GM18861 (cell line): ENCODE data around the gene ZFAND3.

ENCODE experiments used
- ATAC-seq: cut with Tn5 transposase; IDR thresholded peaks from one replicate; pipeline ENCODE4 v1.9.1; 2021; ENCODE audit not compliant: unreplicated experiment

The ZFAND3 gene

DNA sequence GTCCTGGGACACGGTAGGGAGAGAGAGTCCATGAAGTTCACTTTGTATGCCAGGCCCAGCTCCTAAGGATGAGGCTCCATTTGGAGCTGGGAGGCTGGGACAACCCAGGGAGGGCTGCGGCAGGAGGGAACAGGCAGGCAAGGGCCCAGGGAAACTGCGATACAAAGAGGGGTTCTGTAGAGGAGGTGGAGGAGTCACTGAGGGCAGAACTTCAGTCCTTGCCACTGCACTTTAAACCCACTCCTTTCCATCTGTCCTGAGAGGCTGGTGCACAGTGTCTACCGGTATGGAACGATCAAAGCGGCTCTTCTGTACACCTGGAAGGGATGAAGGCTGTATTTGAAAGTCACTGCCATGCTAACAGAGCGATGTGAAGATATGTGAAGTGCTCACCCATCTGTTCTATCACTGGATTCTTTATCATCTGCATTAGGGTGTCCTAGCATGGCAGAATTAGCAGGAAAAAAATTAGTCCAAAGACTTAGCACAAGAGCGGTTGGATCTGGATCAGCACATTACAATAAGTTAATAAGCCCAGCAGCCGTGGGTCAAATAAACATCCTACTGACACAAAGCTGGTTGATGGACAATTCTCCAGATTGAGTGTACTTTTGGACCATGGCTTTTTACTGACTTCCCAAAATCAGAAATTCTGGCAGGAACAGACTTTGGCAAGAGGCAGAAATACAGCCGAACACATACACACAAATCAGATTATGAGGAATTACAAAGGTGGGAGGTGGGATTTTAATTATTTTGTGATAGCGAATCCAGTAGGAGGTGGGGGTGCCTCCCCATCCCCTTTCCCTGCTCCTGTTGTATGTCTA, 20.9 kb upstream of the ZFAND3 start:
- ATAC-seq: no peak

DNA sequence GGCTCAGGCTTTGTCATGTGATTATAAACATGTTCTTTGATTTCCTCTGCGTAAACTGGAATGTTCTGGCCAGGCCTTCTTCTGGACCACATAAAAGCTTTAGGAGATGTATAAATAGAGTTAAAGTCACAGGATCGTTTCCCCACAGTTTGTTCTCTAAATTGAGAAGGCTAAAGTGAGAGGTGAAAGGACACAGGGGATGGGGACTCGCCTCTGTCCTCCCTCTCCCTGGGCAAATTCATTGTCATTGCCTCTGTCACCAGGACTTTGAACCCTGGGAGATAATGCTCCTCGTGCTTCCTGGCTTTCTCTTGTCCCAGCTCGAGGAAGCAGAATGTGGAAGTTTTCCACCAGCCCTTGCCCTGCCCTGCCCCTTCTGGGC, 20.3 kb upstream of the ZFAND3 start:
- no peak for ATAC-seq

DNA sequence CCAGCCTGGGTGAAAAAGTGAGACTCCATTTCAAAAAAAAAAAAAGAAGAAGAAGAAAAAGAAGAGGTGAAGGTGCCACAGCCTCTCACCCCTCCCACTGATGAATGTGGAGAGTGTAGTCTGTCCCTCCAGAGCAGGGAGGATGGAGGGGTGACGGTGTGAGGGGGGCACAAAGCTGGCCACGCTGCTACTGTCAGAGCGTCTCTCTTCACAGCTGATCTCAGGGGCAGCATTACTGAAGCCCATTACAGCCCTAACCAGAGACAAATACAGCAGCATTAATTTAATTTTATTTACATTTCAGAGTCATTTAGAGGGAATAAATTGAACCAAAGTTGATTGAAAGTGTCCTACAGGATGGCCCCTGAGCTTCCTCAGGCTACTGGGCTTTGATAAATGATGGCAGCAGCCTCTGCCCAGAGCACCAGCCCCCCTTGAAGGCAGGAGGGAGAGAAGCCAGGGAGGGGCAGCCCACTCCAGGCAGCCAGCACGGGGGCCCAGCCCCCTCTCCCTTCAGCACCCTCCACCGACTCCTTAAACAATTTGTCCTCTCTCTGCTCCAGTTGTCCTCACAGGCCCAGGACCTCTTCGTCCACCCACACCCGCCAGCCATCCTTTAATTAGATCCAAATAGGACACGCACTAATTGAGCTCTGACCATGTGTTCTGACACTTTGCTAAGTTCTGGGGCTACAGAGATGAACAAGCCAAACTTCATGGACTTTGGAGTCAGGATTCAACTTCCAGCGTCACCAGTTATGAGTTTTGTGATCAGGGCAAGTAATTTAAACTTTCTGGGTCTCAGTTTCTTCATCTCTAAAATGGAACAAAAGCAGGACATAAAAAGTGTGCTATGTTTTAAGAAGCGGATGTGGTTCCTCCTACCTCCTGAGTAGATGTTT, 18.6 kb upstream of the ZFAND3 start:
- ATAC-seq: no peak

DNA sequence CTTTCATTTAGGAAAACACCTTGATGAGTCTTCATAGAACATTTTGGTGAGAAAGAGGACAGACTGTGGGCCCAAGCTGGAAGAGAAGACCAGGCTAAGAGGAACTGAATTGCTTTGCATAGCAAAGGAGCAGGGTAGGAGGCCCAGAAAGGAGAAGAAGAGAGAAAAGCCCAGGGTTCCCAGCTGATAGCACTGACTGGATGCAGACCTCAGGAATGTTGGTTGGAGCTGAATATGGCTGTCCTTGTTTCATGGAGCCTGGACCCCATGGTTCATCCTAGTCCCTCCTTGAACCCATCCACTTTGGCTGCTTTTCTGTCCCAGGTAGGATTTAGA, 18.0 kb upstream of the ZFAND3 start:
- no peak for ATAC-seq

DNA sequence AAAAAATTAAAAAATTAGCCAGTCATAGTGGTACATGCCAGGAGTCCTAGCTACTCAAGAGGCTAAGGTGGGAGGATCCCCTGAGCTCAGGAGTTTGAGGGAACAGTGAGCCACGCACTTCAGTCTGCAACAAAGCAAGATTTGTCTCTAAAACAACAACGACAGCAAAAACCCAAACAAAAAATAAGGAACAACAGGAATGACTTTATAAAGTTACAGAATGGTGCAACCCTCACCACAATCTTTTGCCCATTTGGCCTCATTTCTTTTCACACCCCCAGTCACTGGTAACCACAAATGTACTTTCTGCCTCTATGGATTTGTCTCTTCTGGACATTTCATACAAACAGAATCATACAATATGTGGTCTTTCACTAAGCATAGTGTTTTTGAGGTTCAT, 16.7 kb upstream of the ZFAND3 start:
- no peak for ATAC-seq

DNA sequence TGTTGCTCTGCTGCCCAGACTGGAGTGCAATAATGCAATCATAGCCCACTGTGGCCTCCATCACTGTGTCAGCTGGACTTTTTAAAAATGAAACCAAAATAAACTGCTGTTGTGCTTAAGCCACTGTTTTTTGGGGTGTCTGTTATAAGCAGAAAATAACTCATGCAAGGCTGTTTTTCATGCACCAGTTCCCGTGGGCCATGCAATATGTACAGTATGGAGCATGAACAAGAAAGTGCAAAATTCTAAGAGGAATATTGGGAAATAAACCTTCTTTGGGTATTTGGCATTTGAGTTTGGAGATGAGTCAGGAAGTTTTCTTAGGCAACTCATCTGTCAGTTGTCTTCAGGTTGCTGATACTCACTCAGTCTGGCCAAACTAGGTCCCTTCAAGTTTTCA, 14.9 kb upstream of the ZFAND3 start:
- no peak for ATAC-seq

DNA sequence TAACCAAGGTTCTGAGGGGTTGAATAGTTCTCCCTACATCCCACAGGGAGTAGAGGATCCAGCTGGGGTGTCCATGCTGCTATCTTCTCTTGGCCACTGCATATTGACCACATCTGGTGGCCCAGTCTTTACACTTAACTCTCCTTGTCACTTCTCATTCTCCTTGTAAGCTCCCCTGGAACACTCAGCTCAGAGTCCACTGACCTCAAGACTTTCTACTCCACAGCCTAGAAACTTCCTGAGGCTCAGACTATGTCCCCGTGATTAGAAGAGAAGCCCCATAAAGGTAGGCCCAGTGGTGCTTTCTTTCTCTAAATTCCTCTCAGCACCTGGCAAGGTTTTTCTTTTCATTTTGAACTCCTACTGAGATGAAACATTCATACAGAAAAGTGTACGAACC, 13.3 kb upstream of the ZFAND3 start:
- no peak for ATAC-seq

DNA sequence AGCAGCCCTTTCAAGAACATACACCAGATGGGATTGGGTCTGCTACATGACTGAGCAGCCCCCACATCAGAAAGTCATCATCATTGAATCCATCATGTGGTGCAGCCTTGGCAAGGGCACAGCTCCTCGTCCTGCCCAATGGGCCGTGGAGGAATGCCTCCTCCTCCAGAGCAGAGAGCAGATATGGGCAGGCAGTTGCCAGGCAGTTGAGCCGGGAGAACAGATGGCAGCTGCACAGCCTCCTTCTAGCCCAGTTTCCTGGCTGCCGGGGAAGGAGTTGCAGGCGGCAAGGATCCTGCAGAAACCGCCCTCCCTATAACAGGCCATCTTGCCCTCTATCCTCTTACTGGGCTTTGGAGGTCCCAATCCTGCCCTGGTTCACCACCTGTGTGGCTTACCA, 11.9 kb upstream of the ZFAND3 start:
- no peak for ATAC-seq

DNA sequence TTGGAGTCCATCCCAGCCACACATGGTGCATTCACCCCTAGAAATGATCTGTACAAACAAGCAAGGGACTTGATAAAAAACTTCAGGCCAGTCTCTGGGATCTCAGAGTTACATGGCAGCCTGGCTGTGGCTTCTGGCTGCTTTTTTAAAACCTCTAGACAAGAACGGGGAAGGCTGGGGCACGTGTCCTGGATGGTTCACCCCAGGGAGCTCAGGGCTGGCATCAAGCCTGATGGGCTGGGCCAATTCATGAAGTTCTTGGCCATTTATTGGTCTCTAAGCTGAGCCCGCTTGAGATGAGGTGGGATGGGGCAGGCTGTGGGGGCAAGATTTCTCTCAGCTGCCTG, 10.4 kb upstream of the ZFAND3 start:
- ATAC-seq: no peak

DNA sequence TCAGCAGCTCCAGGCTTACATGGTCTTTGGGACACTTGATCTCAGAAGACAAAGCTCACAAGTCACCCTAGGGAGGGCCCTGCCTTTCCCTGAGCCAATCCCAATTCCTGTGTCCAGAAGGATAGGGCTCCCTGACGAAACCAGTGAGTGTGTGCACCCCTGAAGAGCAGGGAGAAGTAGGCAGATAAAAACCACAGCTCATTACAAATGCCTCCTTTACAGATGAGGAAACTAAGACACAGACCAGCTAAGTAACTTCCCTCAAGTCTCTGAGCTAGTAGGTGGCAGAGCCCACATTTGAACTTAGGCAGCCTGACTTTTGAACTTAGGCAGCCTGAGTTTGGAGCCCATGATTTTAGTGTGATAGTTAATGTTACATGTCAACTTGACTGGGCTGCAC, 6.7 kb upstream of the ZFAND3 start:
- no peak for ATAC-seq

DNA sequence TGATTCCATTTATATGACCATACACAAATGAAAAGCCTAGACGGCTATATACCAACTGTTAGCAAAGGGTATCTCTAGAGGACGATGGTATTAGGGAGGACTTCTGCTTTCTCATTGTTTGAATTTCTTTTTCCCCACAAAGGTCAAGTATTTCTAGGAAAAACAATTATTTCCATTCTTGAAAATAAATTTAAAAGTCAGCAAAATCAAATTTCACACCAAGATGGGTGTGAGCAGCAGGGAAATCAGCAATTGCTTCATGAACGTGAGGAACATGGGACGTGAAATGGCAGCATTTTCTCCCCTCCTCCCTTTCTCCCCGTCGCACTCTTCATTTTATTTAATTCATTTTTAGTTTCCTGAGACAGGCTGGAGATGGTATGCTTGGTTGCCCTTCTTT, 5.2 kb upstream of the ZFAND3 start:
- no peak for ATAC-seq

DNA sequence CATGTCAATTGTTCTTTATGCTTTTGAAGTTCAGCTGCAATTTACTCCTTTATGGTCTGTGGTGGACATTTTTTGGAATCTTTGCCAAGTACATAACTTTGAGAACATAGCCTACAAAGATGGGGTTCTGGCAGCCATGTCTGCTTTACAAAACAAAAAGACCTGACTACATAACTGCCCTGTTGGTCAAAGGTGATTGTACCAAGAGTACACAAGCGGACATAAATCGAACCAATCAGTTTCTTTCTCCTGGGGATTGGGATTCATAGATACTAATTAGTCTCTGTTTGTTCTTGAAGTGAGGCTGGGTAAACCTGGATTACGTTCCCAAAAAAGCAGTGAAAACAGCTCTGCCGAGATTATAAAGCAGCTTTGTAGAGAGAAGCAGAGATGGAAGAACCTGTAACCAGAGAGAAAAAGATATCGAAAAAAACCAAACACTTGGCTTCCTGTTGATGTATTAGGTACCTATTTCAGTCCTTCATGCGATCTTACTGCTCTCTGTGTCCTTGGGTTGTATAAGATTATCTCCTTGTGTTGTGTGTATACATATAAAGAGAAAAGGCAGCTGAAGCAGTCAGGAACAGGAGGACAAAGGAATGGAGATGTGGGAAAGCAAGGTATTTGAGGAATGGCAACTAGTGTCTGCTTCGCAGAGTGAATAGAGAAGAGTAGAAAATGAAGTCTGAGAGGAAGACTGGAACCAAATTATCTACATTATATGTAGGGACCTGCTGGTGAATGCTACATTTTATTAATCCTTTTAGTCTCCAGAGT, 2.7 kb upstream of the ZFAND3 start:
- ATAC-seq: no peak

DNA sequence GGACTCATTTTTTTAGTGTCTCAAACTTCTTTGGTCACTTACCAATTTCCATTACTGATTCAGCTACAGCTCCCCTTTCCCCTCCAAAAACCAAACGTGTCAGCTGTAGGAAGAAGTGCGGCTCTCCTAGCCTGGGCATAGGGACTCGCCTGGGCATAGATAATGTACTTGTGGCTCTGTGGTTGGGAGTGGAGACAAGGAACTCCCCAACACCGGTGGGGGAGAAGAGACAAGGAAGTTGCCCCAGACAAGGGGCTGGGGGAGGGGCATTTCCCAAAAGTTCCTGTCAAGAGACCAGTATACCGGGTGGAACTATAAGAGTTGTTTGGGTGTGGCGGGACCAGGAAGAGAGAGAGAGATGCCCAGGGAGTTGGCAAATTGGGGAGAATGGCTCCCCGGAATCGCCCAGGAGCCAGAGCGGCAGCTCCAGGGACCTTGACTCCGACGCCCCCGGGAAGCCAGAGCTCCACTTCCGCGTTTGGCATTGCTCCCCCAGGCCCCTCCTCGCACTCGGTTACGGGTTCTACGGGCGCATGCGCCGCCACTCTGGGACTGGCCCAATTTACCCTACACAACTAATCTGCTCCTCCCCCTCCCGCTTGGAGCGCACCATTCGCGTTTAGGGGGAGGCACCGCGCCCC, 871 bp upstream of the ZFAND3 start:
- peak; percentile 53 for ATAC-seq

DNA sequence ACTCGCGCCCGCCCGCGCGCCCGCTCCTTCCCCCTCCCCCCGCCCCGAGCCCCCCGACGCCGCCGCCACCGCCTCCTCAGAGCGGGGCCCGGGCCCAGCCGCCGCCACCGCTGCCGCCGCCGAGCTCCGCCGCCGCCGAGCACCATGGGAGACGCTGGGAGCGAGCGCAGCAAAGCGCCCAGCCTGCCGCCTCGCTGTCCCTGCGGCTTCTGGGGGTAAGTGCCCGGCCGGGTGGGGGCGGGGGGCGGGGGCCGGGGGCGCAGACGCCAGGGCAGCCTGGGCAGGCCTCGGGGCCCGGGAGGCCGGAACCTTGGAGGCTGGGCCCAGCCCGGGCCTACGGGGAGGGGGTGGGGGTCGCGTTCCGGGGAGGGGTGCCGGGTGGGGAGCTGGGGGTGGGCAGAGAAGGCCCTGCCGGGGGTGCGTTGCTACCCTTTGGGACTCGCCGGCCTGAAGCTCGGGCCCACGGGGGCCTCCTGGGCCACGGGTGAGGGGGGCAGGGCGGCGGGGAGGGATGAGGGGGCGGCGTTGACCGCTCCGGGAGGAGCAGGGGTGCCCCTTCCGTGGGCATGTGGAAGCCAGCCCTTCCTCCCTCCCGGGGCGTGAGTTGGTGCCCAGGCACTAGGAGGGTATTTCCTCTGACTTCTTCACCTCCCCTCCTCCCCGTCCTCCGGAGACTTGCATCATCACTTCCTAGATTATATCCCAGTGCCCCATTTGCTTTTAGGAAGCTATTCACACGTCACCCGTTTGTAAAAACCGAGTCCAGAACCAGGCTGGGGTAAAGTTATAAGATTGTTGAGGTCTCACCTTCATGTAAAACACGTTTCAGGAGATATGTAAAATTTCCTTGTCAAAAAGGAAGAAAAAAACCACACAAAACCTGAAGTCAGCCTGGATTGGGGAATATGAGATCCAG, 533 bp downstream of the ZFAND3 start:
- no peak for ATAC-seq

DNA sequence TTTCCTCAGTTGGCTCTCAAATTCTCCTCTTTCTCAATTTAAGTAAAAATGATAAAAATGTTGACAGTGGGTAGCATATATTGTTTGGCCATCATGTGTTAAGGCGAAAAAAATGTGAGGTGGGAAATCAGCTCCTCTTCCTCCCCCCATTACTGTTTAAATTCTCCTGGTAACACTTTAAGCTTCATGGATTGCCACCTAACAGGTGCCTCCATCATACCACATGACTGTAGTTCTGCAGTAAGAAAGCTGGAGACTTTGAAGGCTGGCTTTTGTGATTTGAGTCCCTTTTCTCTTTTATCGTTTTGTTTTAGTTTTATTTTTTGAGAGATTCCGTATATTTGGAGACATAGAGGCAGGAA, 1.2 kb downstream of the ZFAND3 start:
- no peak for ATAC-seq

DNA sequence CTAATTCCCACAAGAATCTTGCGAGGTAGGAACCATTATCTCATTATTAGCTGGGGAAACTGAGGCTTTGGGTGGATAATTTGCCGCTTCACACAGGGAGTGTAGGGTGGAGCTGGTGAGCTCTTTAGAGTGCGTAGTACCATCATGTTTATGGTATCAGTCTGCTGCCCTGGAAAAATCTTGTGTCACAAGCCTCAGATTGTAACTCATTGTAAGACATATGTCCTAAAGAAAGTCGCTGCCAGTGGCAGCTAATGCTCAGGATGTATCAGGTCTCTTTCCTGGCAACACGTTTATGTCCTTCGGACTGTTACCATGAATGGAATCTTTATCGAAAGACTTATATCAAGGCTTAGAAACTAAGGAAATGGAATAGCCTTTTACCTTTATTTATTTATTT, 1.9 kb downstream of the ZFAND3 start:
- no peak for ATAC-seq

DNA sequence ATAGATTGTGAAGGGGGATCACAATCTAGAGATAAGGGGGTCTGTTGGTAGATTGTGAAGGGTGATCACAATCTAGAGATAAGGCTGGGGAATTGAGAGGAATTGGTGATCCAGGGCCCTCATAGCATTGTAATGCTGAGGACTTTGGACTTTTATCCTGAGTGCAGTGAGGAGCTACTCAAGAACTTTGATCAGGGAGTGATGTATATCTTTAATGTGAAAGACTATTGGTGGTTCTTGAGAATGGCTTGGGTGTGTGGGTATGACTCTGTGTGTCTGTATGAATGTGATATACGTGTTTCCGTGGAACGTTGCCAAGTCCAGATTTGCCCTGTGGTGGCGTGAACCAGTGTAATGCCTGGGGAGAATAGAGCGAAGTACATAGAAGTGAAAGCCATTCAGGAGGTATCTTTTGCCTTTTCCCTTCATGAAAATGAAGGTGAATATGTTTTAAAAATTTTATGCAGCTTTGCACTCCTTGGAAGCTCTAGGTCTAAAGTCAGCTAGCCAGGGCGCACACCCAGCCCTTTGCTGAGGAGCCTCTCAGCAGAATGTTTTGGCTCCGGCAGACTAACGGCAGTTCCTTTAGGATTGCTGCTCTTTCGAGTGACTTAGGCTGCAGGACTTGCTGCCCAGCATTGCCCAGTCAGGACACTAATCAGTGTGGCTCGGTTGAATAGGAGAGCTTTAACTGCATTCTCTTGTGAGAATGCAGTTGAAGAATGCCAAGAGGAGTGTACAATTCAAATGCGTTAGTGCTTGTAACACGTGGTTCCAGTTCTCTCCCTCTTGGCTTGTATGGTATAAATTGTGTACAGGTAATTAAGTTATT, 3.5 kb downstream of the ZFAND3 start:
- no peak for ATAC-seq

DNA sequence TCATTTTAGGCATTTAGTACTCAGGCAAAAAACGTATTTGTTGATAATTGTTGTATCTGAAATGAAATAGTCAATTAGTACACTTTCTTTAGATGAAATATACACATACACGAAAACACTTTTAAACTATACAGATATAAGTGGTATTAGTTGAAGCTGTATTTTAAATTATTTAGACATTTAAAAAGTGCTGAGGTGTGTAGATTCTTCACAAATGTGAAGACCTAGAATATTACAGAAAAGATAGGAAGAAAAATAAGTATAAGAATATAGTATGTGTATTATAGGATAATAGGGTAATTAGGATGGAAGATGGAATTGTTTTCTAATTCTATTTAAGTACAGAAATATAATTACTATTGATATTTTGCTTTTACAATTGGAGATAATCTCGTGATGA, 4.6 kb downstream of the ZFAND3 start:
- no peak for ATAC-seq

DNA sequence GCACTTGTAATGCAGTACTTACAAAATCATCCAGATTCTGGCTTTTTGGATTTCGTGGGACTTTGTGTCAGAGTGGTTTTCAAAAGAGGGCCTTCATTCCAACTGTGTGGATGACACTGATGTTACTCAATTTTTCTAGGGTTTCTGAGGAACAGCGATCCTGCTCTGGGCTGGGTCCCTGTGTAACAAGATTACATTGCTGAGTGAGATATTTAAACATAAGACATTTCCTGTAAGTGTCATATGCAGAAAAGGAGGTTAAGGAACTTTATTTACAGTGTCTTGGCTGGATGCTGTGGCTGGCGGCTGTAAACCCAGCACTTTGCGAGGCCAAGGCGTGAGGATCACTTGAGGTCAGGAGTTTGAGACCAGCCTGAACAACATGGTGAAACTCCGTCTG, 6.7 kb downstream of the ZFAND3 start:
- no peak for ATAC-seq
